Renal cortex interstitium (tissue), 11 donors: Measurements from ENCODE around the gene ARPC1B. TPM values are rescaled to one million over a fixed set of nuclear protein-coding genes. Genes with fewer than 3 reads are reported as not detected.
"Not testable (repeated sequence)": the region's sequence is repeated elsewhere in the genome, so short reads cannot be mapped to it uniquely, and the experiment has no call there.

Source experiments
- DNase-seq, 11 donors: peaks; one replicate each; pipeline ENCODE4 v3.0.0-alpha.2; 2013; ENCODE audit warnings: low read depth in 9 of 11, low spot score in 4 of 11; ENCODE audit errors: extremely low read depth in 1 of 11
- polyA plus RNA-seq, 3 donors: library from polyadenylated mRNA; unstranded; fragments of 120-200 nt; gene quantifications; one replicate each; pipeline ENCODE4 v1.2.1, GENCODE V29; 2013; ENCODE audit not compliant: insufficient read length in 3 of 3

The ARPC1B gene
- polyA plus RNA-seq, 3 donors: 24.2 to 44.8 (median 35.4) TPM

- no peak for DNase-seq
Measured at GRCh38 chr7:99359465-99360154, 14.9 kb upstream of the ARPC1B start.

GRCh38 chr7:99362801-99363200, 11.7 kb upstream of the ARPC1B start:
- no peak for DNase-seq

- no peak for DNase-seq
Measured at GRCh38 chr7:99363286-99363685, 11.2 kb upstream of the ARPC1B start.

- DNase-seq: no peak
Measured at GRCh38 chr7:99365318-99366141, 9.0 kb upstream of the ARPC1B start.

- DNase-seq: no peak
Measured at GRCh38 chr7:99366646-99367045, 7.9 kb upstream of the ARPC1B start.

- DNase-seq: no peak
Measured at GRCh38 chr7:99368750-99369389, 5.7 kb upstream of the ARPC1B start.

GRCh38 chr7:99369767-99370391, 4.7 kb upstream of the ARPC1B start:
- DNase-seq: no peak

GRCh38 chr7:99371376-99371920, 3.1 kb upstream of the ARPC1B start:
- no peak for DNase-seq

GRCh38 chr7:99372275-99373090, 2.0 kb upstream of the ARPC1B start:
- peak in 3 of 11 donors; percentile 50 to 71 (median 69) for DNase-seq

- DNase-seq: no peak
Measured at GRCh38 chr7:99373091-99374066, 1.2 kb upstream of the ARPC1B start.

GRCh38 chr7:99375070-99375807, 709 bp downstream of the ARPC1B start:
- no peak for DNase-seq

GRCh38 chr7:99379043-99379577, 4.6 kb downstream of the ARPC1B start:
- no peak for DNase-seq

GRCh38 chr7:99379693-99380031, 5.1 kb downstream of the ARPC1B start:
- not testable (repeated sequence) for DNase-seq

- DNase-seq: no peak
Measured at GRCh38 chr7:99380032-99380822, 5.7 kb downstream of the ARPC1B start.

GRCh38 chr7:99380823-99381663, 6.5 kb downstream of the ARPC1B start:
- DNase-seq: no peak
